DND-41 (cell line): ENCODE data around the gene TMEM106A.
"Not testable (repeated sequence)": the region's sequence is repeated elsewhere in the genome, so short reads cannot be mapped to it uniquely, and the experiment has no call there.

Experiments used
- ATAC-seq: fragments of 200-7000 bp; cut with Tn5 transposase; 3 replicates; pipeline ENCODE4 v1.9.1; 2021; ENCODE audit warnings: low read depth; ENCODE audit not compliant: insufficient read depth
- DNase-seq: peaks from one replicate; pipeline ENCODE4 v3.0.0-alpha.2; 2020
- H2AFZ ChIP-seq: 2 replicates; pipeline ENCODE4 v1.6.0; 2012; ENCODE audit warnings: low read depth, low read length
- H3K27ac ChIP-seq: 2 replicates; pipeline ENCODE4 v1.5.1; 2012; ENCODE audit warnings: low read length, inconsistent platforms
- H3K27me3 ChIP-seq: fragments of 200-600 bp; sonication (generic); 2 replicates; pipeline ENCODE4 v1.6.0; 2012; ENCODE audit warnings: low read length, mild to moderate bottlenecking, inconsistent platforms; ENCODE audit not compliant: insufficient read depth, poor library complexity
- H3K36me3 ChIP-seq: 2 replicates; pipeline ENCODE4 v1.5.1; 2012; ENCODE audit warnings: low read length, inconsistent platforms; ENCODE audit not compliant: insufficient read depth
- H3K4me1 ChIP-seq: 2 replicates; pipeline ENCODE4 v1.5.1; 2012; ENCODE audit warnings: mild to moderate bottlenecking, low read length; ENCODE audit not compliant: insufficient read depth
- H3K4me2 ChIP-seq: 2 replicates; pipeline ENCODE4 v1.6.0; 2012; ENCODE audit warnings: mild to moderate bottlenecking, moderate library complexity, low read length, inconsistent platforms; ENCODE audit not compliant: insufficient read depth
- H3K4me3 ChIP-seq, 2 experiments: fragments of 200-600 bp in 1 of 2; shearing (Covaris generic) in 1 of 2; 2 replicates each; pipeline ENCODE4 v1.5.1; 2012 to 2016; ENCODE audit warnings: inconsistent platforms in 2 of 2, low read length in 2 of 2, mild to moderate bottlenecking in 2 of 2, low read depth in 1 of 2, moderate library complexity in 1 of 2
- H3K79me2 ChIP-seq: 2 replicates; pipeline ENCODE4 v1.6.0; 2012; ENCODE audit warnings: low read length, inconsistent platforms; ENCODE audit not compliant: insufficient read depth
- H3K9ac ChIP-seq: 2 replicates; pipeline ENCODE4 v1.6.0; 2012; ENCODE audit warnings: low read depth, mild to moderate bottlenecking, inconsistent platforms, low read length, moderate library complexity
- H3K9me3 ChIP-seq: 2 replicates; pipeline ENCODE4 v1.5.1; 2012; ENCODE audit warnings: low read length, moderate library complexity, mild to moderate bottlenecking, inconsistent platforms; ENCODE audit not compliant: insufficient read depth, severe bottlenecking
- H4K20me1 ChIP-seq: 2 replicates; pipeline ENCODE4 v1.6.0; 2012; ENCODE audit warnings: low read length; ENCODE audit not compliant: insufficient read depth
- CTCF ChIP-seq: IDR thresholded peaks from 2 replicates; pipeline ENCODE4 v1.5.1; 2012; ENCODE audit warnings: borderline replicate concordance, low read length, moderate library complexity, mild to moderate bottlenecking; ENCODE audit not compliant: poor library complexity, severe bottlenecking; ENCODE audit errors: extremely low read depth
- EZH2 ChIP-seq: IDR thresholded peaks from 3 replicates; pipeline ENCODE4 v1.6.1; 2012; ENCODE audit warnings: borderline replicate concordance, low read depth, mild to moderate bottlenecking, moderate library complexity, low read length, inconsistent platforms; ENCODE audit not compliant: severe bottlenecking

Gene TMEM106A

GRCh38 chr17:43193251-43193650 is 18.4 kb upstream of the TMEM106A start:
- no peak overlapping the region for H3K27ac ChIP-seq
- H3K4me3 ChIP-seq: no peak overlapping the region
- no peaks in the 10 kb centered on the region for H3K9me3 ChIP-seq
- no peak for ATAC-seq
- no peak for DNase-seq
- no peaks in the 10 kb centered on the region for H3K27me3 ChIP-seq
- H3K9ac ChIP-seq: no peak overlapping the region
- no peaks in the 10 kb centered on the region for H3K79me2 ChIP-seq
- H3K36me3 ChIP-seq: peaks cover 84% of the 10 kb centered on the region
- TF ChIP-seq CTCF (no peak), EZH2 (no peak)
- H2AFZ ChIP-seq: no peak overlapping the region
- no peak overlapping the region for H3K4me2 ChIP-seq
- no peaks in the 10 kb centered on the region for H3K4me1 ChIP-seq
- H4K20me1 ChIP-seq: no peaks in the 10 kb centered on the region

DNA sequence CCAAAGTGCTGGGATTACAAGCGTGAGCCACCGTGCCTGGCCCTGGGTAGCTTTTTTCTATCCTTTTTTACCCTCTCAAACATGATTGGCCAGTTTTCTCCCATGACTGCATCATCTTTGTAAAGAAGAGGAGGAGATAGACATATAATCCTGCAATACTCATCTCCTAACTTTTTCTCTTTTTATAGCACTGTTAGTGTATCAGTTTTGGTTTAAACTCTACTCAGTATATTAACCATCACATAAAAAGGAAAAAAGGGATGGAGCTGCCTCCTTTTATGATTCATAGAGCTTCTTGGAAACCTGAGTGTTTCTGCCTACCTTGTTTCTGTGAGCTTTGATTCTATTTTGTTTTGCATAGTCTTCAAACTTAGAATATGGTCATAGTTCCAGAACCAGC is 12.0 kb upstream of the TMEM106A start:
- Histone ChIP-seq H3K4me3 (no peak overlapping the region), H3K9me3 (no peaks in the 10 kb centered on the region), H2AFZ (no peak overlapping the region), H3K9ac (no peak overlapping the region), H3K27ac (no peak overlapping the region), H4K20me1 (no peaks in the 10 kb centered on the region), H3K4me1 (no peaks in the 10 kb centered on the region), H3K79me2 (no peaks in the 10 kb centered on the region), H3K4me2 (no peak overlapping the region), H3K27me3 (no peaks in the 10 kb centered on the region), H3K36me3 (peaks cover 79% of the 10 kb centered on the region)
- no peak for DNase-seq
- no peak for ATAC-seq
- TF ChIP-seq CTCF (no peak), EZH2 (no peak)

GRCh38 chr17:43200127-43200526 is 11.5 kb upstream of the TMEM106A start:
- Histone ChIP-seq H3K4me3 (no peak overlapping the region), H3K4me2 (no peak overlapping the region), H3K27ac (no peak overlapping the region)

DNA sequence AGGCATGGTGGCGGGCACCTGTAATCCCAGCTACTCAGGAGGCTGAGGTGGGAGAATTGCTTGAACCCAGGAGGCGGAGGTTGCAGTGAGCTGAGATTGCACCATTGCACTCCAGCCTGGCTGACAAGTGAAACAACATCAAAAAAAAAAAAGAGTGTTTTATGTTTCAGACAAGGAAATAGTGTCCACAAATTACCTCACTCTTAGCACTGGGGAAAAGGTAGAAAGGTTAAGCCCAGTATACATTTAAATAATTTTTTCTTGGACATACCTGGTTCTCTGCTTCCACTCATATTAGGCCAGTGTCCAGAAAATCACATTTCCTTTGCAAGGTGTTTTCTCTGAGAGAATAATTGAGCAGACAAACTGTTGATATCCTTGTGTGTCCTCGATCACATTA is 8.7 kb upstream of the TMEM106A start:
- H3K79me2 ChIP-seq: not testable (repeated sequence)

More at GRCh38 chr17:43200127-43200526, 11.5 kb upstream of the TMEM106A start:
- Histone ChIP-seq H3K4me1 (no peaks in the 10 kb centered on the region), H3K9me3 (no peaks in the 10 kb centered on the region), H3K27me3 (no peaks in the 10 kb centered on the region), H3K36me3 (peaks cover 77% of the 10 kb centered on the region), H4K20me1 (no peaks in the 10 kb centered on the region), H3K79me2 (no peaks in the 10 kb centered on the region), H3K9ac (no peak overlapping the region), H2AFZ (no peak overlapping the region)
- DNase-seq (peak; percentile 52), ATAC-seq (peak; percentile 73)
- TF ChIP-seq CTCF (peak; percentile 20), EZH2 (no peak)

More for the DNA sequence above, 8.7 kb upstream of the TMEM106A start:
- not testable (repeated sequence) for H2AFZ ChIP-seq, ATAC-seq, H4K20me1 ChIP-seq, H3K4me1 ChIP-seq, DNase-seq, H3K9me3 ChIP-seq, H3K27ac ChIP-seq, H3K4me3 ChIP-seq, H3K27me3 ChIP-seq, H3K9ac ChIP-seq, H3K4me2 ChIP-seq
- peaks cover 70% of the 10 kb centered on the region for H3K36me3 ChIP-seq
